IPS-NIHi7 (cell line): Measurements from ENCODE around the gene AIF1.

Experiments used
- DNase-seq: peaks from one replicate; pipeline ENCODE4 v3.0.0; 2012; ENCODE audit warnings: mixed read lengths; ENCODE audit errors: extremely low spot score

The AIF1 gene

DNA sequence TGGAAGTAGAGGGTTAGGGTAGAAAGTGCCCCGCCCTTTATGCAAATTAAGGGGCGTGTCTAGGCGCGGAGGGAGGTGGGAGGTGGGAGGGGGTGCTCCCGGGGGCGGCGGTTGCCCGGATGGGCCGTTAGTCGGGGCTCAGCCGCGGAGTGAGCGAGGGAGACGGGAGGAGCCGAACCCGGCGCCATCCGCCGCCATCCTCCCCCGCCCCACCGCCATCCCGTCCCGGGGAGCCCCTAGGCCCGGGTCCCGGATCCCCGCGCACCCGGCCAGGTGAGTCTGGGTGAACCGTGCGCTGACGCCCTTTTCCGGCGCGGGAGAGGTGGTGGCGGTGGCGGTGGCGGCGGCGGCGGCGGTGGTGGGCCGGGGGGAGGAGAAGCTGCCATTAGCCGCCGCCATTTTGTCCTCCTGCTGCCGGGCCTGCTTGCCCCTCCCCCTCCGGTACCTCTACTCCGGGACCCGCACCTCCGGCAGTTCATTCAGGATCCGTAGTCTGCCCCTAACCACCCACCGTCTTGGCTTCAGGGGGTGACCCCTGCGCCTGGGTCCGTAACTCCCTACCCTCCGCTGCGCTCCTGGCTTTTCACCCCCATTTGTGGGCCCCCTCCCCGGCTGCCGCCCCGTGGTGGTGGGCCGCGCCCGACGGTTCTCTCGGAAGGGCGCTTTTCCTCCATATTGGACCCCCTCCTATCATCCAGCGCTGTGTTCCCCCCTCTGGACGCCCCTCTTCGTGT lies 5.7 kb downstream of the AIF1 start, which contains the start of gene PRRC2A:
PRRC2A (plus strand) TSS at position 130 of the 734 bp plus-strand sequence. CDS start 2,075 bp downstream, outside the sequence.
- peak; percentile 96 for DNase-seq

DNA sequence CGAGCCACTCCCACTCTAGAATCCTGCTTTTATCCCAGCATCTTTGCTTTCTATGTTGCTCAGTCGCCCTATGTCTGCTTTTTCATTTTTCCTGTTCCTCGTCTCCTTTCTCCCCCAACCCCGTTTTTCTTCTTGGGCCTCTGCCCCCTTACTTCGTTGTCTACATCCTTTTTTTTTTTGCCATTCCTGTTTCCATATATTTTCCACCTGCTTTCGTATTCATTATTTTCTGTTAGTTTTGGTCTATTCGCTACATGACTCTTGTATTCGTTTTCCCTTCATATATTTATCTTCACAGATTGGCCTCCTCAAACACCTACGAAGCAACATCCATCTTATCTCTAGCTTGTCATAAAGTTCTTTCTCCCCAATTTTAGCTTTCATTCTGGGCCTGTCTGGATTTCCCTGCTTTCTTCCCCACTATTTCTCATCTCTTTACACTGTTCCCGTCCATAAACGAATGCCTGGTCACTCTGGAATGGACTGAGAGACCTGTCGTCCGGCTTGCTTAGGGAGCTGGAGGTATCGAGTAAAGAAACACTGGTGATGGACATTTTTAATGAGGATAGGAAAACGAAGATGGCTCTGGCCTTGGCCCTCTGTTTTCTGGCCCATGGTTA lies 6.4 kb downstream of the AIF1 start:
- no peak for DNase-seq

DNA sequence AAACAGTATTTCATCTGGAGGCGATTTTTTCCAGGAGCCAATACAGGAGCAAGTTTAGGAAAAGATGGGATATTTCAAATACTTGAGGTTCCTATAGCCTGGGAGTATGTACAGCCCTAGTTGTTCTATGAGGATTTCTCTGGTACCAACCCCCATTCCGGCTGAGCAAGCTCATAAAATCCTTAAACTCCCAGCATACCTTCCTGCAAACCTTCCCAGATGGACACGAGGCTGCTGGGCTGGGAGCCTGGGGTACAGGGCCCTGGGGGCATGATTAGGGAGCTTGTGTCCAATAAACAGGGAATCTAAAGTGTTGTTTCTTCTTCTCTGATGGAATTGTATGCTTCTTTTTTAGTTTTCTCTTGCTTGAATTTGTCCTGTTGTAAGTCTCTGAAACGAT lies 7.0 kb downstream of the AIF1 start:
- no peak for DNase-seq

DNA sequence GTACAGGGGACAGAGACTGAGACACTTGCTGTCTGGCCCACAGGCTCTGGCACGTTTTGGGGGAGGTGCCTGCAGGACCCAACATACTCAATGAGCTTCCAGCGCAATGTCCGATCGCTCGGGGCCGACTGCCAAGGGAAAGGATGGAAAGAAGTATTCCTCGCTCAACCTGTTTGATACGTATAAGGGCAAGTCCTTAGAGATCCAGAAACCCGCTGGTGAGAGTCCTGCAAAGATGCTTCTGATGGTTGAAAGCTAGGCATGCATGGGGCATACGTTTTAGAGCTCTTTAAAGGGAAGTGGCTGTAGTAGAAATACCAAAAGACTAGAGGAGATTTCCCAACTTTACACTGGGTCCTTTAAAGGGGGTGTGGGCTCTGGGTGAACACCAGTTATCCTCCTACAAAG lies 7.7 kb downstream of the AIF1 start:
- no peak for DNase-seq

DNA sequence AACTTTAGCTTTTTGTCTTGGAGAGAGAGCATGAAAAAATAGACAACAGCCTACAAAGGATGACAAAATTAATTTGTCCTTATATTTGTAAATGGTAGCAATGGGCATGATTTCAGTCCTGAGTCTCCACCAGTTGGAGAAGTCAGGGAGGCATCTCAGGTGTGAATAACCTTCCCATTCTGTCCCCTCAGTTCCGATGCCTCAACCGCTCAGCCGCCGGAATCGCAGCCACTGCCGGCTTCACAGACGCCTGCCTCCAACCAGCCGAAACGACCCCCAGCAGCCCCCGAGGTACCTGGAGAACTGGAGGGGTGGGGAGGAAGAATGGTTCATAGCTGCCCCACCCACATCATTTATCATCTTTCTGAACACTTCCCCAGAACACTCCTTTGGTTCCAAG lies 9.0 kb downstream of the AIF1 start:
- DNase-seq: no peak

DNA sequence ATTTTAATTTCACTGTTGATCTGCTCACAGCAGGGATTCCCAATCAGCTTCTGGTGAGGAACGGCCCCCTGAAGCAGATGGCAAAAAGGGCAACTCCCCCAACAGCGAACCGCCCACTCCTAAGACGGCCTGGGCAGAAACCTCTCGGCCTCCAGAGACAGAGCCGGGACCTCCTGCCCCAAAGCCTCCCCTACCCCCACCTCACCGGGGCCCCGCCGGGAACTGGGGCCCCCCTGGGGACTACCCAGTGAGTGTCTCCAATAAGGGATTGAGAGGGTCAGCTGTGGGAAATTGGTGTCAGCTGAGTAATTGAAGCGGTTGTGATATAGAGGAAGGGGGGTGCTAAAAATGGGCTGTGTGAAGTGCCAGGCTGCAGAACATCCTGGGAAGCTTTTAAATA lies 11.9 kb downstream of the AIF1 start:
- DNase-seq: no peak

DNA sequence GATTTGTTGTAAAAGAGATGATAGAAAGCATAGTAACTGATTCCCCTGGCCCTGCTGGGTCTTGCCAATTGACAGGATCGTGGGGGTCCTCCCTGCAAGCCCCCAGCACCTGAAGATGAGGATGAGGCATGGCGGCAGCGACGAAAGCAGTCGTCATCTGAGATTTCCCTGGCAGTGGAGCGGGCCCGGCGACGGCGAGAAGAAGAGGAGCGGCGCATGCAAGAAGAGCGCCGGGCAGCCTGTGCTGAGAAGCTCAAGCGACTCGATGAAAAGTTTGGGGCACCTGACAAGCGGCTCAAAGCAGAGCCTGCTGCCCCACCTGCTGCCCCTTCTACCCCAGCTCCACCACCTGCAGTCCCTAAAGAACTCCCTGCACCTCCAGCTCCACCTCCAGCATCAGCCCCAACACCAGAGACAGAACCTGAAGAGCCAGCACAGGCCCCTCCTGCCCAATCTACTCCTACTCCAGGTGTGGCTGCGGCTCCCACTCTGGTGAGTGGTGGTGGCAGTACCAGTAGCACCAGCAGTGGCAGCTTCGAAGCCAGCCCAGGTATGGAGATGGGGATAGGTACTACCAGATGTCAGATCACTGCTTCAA lies 12.8 kb downstream of the AIF1 start:
- DNase-seq: no peak

DNA sequence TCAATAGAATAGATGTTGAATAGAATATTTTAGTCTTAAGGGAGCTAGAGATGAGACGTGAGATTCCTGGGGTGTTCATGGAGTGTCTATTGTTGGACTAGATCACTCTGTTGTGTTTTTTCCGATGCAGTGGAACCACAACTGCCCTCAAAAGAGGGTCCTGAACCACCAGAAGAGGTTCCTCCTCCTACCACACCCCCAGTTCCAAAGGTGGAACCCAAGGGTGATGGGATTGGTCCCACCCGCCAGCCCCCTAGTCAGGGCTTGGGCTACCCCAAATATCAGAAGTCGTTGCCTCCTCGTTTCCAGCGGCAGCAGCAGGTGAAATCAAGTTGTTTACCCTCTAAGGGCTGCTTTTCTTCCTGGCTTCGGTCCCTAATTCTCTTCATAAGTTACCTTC lies 14.0 kb downstream of the AIF1 start:
- DNase-seq: no peak

DNA sequence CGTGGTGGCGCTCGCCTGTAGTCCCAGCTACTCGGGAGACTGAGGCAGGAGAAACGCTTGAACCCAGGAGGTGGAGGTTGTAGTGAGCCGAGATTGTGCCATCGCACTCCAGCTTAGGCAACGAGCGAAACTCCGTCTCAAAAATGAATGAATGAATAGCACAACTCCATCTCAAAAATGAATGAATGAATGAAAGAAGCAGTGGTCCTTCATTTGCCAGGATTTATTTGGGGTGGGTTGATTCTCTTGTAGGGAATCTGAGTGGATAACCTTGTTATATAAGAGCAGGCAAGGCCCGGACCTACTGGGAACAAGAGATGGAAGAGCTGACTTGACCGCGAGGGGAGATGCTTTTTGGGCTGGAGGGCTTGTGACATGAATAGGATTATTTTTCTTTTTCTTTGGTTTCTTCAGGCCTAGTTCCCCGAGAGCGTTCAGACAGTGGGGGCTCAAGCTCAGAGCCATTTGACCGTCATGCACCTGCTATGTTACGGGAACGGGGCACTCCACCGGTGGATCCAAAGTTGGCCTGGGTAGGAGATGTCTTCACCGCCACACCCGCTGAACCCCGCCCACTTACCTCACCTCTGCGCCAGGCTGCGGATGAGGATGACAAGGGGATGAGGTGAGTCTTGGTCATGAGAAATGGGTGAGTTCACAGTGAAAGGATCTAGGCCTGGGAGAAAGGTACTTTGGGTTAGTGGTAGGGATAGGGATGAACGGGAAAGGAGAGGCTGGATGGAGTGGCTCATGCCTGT lies 15.3 kb downstream of the AIF1 start:
- DNase-seq: no peak

DNA sequence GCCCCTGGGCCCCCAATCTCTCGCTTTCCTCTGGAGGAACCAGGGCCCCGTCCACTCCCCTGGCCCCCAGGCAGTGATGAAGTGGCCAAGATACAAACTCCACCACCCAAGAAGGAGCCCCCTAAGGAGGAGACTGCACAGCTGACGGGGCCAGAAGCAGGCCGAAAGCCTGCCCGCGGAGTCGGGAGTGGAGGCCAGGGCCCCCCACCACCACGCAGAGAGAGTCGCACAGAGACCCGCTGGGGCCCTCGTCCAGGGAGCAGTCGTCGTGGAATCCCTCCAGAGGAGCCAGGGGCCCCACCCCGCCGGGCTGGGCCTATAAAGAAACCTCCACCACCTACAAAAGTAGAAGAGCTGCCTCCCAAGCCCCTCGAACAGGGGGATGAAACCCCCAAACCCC lies 16.2 kb downstream of the AIF1 start:
- DNase-seq: no peak

DNA sequence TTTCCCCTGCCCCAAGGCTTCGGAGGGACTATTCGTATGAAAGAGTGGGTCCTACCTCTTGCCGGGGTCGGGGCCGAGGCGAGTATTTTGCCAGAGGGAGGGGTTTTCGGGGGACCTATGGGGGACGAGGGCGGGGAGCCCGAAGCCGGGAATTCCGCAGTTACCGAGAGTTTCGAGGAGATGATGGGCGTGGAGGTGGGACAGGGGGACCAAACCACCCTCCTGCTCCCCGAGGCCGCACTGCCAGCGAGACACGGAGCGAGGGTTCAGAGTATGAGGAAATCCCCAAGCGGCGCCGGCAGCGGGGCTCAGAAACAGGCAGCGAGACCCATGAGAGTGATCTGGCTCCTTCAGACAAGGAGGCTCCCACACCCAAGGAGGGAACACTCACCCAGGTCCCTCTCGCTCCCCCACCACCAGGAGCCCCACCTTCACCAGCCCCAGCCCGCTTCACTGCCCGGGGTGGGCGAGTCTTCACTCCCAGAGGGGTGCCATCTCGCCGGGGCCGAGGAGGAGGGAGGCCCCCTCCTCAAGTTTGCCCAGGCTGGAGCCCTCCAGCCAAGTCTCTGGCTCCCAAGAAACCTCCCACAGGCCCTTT lies 16.7 kb downstream of the AIF1 start:
- DNase-seq: no peak

DNA sequence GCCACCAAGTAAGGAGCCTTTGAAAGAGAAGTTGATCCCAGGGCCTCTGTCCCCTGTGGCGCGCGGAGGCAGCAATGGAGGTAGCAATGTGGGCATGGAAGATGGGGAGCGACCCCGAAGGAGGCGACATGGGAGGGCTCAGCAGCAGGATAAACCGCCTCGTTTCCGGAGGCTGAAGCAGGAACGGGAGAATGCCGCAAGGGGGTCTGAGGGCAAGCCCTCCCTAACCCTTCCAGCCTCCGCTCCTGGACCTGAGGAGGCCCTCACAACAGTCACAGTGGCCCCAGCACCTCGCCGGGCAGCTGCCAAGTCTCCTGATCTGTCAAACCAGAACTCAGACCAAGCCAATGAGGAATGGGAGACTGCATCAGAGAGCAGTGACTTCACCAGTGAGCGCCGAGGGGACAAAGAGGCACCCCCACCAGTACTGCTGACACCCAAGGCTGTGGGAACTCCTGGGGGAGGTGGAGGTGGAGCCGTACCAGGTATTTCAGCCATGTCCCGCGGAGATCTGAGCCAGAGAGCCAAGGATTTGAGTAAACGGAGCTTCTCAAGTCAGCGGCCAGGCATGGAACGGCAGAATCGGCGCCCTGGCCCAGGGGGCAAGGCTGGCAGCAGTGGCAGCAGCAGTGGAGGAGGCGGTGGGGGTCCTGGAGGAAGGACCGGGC lies 17.4 kb downstream of the AIF1 start:
- no peak for DNase-seq

DNA sequence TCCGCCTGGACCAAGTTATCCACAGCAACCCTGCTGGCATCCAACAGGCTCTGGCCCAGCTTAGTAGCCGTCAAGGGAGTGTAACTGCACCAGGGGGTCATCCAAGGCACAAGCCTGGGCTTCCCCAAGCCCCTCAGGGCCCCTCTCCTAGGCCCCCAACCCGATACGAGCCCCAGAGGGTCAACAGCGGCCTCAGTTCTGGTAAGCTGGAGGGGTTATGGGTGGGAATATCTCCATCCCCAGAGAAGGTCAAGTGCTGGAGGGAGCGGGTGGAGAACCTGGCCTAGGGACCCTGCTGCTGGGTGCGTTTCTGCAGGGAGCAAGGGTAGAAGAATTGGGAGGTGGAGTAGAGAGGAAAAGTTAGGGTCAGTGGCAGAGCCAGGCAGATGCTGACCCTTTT lies 18.4 kb downstream of the AIF1 start:
- no peak for DNase-seq

DNA sequence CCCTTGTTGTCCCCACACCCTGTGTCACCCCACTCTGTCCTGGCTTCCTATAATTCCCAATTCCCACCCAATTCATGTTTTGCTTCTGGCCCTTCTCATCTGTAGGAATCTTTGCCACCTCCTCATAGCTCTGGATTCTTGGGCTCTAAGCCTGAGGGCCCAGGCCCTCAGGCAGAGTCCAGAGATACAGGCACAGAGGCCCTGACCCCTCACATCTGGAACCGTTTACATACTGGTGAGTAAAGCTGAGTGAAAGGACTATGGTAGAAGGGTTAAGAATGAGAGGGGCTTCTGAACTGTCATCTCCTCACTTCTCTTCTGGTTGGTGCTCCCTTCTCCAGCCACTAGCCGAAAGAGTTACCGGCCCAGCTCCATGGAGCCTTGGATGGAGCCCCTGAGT lies 19.1 kb downstream of the AIF1 start:
- DNase-seq: no peak

DNA sequence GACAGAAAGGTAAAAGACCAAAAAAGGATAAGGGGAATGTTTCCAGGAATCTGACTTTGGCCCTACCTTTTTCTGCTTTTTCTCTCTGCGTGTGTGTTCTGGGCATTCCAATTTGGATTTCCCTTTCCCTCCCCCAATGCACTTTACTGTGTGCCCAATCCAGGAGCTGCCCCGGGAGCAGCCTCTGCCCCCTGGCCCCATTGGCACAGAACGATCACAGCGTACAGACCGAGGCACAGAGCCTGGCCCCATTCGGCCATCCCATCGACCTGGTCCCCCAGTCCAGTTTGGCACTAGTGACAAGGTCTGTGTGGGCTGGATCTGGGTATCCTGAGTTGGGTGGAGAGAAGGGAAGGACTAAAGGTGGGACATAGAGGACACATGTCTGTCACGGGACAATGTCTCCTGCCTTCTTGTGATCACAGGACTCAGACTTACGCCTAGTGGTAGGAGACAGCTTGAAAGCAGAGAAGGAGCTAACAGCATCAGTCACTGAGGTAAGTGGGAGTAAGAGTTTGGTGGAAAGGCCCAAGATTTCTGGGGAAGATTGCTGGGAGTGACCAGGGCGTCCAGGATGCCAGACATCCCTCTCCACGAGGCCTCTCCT lies 20.0 kb downstream of the AIF1 start:
- DNase-seq: no peak

DNA sequence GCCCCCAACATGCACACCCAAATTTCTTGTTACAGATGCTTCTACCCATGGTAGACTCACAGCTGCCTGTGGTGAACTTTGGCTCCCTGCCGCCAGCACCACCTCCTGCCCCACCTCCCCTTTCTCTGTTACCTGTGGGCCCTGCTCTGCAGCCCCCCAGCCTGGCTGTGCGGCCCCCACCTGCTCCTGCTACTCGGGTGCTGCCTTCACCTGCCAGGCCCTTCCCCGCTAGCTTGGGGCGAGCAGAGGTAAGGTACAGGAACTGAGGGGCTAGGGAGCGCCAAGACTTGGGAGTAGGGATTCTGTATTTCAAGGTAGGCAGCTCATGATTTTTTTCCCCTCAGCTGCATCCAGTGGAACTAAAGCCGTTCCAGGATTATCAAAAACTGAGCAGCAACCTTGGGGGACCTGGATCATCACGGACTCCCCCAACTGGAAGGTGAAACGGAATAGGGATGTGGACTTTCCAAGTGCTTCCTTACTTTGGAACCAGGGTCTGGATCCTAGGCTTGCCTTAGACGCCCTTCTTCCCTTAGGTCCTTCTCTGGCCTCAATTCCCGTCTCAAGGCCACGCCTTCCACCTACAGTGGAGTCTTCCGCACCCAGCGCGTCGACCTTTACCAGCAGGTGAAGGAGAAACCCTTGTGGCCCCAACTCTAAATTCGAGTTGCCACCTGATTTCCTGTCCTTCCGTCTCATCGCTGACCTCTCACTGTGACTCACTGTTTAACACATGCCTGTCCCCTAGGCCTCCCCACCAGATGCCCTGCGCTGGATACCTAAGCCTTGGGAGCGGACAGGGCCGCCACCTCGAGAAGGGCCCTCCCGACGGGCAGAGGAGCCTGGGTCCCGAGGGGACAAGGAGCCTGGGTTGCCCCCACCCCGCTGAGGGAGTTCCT lies 21.9 kb downstream of the AIF1 start:
- no peak for DNase-seq

DNA sequence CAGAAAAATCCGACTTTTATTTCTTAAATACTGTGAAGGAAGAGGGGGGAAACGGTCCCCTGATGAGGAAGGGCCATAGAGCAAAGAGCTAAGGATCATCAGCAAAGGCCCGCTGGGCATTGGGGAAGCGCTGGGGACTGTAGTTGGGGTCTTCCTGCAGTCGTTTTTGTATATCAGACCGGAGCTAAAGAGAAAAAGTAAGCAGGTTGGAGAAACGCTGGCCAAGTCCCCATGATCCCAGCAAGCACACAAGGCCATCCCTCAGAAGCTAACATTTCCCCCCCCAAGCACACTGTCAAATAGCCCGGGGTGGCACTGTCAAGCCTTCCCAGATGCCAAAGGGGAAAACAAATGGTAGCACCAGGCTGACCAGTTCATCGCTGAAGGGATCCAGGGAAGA lies 24.0 kb downstream of the AIF1 start:
- DNase-seq: no peak

DNA sequence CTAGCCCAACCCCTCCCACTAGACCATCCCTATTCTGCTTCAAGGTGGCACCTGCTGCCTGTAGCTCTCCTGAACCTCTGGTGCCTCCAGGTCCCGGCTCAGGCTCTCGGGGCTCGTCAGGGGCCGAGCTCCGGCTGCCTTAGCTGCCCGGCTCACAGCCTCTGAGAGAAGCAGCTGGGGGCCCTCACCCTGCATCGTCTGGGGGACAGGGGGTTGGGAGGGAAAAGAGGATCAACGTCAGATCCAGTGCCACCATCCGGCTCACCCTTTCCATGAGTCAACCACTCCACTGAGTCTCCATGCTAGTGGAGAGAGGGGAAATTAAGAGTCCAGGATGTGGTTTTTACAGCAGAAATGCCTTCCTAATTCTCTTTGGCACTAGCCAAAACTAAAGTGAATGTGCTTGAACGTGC lies 24.4 kb downstream of the AIF1 start:
- DNase-seq: no peak

DNA sequence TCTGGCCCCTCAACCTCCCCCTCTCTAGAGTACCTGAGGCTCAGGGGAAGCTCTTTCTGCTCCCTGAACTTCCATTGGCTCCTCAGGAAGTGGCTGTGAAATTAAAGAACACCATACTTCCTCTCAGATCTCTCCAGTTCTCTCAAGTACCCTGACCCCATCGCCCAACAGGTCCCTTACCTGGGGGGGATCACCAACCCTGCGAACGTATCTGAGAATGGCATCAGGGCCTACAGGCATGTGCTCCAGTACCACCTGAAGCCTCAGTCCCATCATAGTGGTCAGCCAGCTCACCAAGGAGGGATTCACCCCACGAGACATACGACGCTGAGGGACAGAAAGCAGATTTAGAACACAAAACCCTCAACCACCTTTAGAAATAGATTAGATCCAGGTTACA lies 25.6 kb downstream of the AIF1 start:
- no peak for DNase-seq

DNA sequence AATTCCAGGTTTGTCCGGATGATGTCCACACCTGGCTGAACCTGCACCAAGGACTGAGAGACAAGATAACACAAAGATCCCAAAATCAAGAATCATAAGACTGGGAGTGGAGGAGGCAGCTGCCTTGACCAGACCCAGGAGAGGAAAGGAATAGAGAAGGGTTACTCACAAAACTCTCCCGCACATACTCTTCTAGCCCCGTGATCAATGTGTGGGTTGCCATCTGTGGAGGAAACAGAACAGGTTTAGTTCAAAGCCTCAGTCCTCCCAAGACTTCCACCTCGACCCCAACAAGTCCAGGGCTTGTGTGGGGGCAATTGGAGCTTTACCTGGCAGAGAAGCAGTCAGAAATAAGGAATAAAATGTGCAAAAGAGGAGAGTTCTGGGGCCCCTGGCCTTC lies 26.3 kb downstream of the AIF1 start:
- DNase-seq: no peak
